Mesodermal cell (in vitro differentiated cells): ENCODE results near the gene CSF1R.

ENCODE experiments used
- H3K27ac ChIP-seq: 2 replicates; pipeline ENCODE4 v1.7.0; 2013; ENCODE audit warnings: mild to moderate bottlenecking, low read depth, low read length, moderate library complexity; ENCODE audit not compliant: severe bottlenecking
- H3K36me3 ChIP-seq: 2 replicates; pipeline ENCODE4 v1.7.1; 2013; ENCODE audit warnings: mild to moderate bottlenecking, low read length, moderate library complexity; ENCODE audit not compliant: control insufficient read depth, insufficient read depth
- H3K4me1 ChIP-seq: one replicate; pipeline ENCODE4 v1.7.1; 2013; ENCODE audit warnings: mild to moderate bottlenecking, low read length; ENCODE audit not compliant: insufficient read depth, control insufficient read depth, poor library complexity, severe bottlenecking
- H3K4me3 ChIP-seq: 2 replicates; pipeline ENCODE4 v1.7.0; 2013; ENCODE audit warnings: low read length, control low read depth, mild to moderate bottlenecking; ENCODE audit not compliant: insufficient read depth, poor library complexity, severe bottlenecking; ENCODE audit errors: extremely low read depth
- H3K9me3 ChIP-seq: 2 replicates; pipeline ENCODE4 v1.7.1; 2013; ENCODE audit warnings: mild to moderate bottlenecking, low read length, moderate library complexity; ENCODE audit not compliant: control insufficient read depth
- whole genome bisulfite sequencing, 2 experiments: methylation state at CpG; one replicate each; pipeline ENCODE4 v1.1.5; 2013; ENCODE audit warnings: missing lambda C conversion rate in 2 of 2; ENCODE audit not compliant: insufficient coverage in 2 of 2; 5-methylcytosine and 5-hydroxymethylcytosine counted together

CSF1R gene

DNA sequence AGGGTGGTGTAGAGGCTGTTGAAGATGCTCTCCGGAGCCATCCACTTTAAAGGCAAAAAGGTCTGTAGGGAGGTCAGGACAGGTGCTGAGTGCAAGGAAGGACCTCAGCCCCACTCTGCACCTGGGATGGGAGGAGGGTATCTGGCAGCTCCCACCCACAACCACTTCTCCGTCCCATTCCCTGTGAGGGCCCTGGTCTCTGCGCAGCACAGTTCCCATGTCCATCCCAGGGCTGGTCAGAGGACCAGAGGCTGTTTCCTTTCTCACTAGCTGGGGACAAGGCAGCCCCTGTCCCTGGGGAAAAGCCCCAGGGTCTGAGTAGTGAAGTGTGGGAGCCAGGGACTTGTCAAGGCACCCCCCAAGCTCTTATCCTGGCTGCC, 33.7 kb upstream of the CSF1R start:
- 88 to 90% methylated on average over 1 to 3 of the region's 3 CpGs for WGBS, 2 experiments
- no peak overlapping the region for H3K4me3 ChIP-seq
- no peaks in the 10 kb centered on the region for H3K9me3 ChIP-seq
- H3K27ac ChIP-seq, result no peak overlapping the region
- H3K36me3 ChIP-seq, result peaks cover 90% of the 10 kb centered on the region
- H3K4me1 ChIP-seq, result no peaks in the 10 kb centered on the region

DNA sequence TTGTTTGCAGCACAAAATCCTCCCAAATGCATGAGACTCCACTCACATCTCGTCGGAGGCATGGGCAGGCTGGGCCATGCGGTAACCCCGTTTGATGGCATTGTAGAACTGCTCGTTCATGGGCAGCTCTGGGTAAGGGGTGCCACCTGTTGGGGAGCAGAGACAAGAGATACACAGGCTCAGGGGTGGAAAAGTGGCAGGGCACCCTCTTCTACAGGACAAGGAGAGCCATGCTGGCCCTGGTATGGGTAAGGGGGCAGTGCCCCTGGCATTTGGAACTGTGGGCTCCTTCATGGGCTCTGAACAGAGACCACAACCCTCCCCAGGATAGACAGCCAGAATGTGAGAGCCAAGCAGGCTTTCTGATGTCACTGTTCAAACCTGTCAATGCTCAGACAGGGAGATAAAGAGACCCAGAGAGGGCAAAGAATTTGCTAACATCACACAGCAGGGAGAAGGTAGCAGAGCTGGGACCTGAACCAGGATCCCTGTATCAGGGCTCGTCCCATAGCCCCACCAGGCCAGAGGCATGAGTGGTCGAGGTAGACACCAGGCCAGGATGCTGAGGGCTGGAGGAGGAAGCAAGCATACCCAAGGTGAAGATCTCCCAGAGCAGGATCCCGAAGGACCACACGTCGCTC, 33.2 kb upstream of the CSF1R start:
- Histone ChIP-seq H3K9me3 (no peaks in the 10 kb centered on the region), H3K4me3 (no peak overlapping the region), H3K27ac (no peak overlapping the region), H3K4me1 (no peaks in the 10 kb centered on the region), H3K36me3 (peaks cover 89% of the 10 kb centered on the region)
- 94% methylated on average over 9 to 10 of the region's 10 CpGs for WGBS, 2 experiments

GRCh38 chr5:150118561-150119229, 32.3 kb upstream of the CSF1R start:
- no peaks in the 10 kb centered on the region for H3K9me3 ChIP-seq
- no peak overlapping the region for H3K4me3 ChIP-seq
- peaks cover 1% of the 10 kb centered on the region for H3K4me1 ChIP-seq
- H3K27ac ChIP-seq, result no peak overlapping the region
- 94 to 96% methylated on average over 7 to 8 of the region's 11 CpGs for WGBS, 2 experiments
- peaks cover 86% of the 10 kb centered on the region for H3K36me3 ChIP-seq

DNA sequence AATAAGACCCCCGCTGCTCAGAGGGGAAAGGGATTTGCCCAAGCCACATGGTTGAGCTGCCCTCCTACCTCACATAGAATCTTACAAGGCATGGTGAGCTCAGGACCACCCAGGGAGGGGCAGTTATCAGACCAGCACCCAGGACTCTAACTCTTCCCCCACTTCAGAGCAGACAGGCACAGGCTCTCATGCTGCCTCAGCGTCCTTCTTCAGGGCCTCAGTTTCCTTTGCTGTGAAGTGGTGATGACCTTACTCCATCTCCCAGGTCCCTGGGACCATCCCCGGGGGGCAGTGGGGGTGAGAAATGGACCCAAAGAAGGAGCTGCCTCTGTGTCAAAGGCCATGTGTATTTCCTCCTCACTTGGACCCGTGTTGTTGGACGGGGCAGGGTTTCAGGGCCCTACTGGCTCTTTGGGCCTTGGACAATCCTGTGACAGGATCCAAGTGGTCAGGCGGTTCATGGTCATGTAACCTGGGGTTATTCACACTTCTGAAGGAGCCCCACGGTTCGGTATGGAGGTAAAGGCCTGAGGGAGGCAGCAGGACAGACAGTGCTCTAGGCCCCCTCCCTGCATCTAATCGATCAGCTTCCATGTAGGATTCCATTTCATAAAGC, 31.7 kb upstream of the CSF1R start:
- H3K9me3 ChIP-seq, result no peaks in the 10 kb centered on the region
- H3K36me3 ChIP-seq, result peaks cover 80% of the 10 kb centered on the region
- no peak overlapping the region for H3K27ac ChIP-seq
- H3K4me1 ChIP-seq, result peaks cover 8% of the 10 kb centered on the region
- H3K4me3 ChIP-seq, result no peak overlapping the region
- 96% methylated on average over 7 to 8 of the region's 9 CpGs for WGBS, 2 experiments

DNA sequence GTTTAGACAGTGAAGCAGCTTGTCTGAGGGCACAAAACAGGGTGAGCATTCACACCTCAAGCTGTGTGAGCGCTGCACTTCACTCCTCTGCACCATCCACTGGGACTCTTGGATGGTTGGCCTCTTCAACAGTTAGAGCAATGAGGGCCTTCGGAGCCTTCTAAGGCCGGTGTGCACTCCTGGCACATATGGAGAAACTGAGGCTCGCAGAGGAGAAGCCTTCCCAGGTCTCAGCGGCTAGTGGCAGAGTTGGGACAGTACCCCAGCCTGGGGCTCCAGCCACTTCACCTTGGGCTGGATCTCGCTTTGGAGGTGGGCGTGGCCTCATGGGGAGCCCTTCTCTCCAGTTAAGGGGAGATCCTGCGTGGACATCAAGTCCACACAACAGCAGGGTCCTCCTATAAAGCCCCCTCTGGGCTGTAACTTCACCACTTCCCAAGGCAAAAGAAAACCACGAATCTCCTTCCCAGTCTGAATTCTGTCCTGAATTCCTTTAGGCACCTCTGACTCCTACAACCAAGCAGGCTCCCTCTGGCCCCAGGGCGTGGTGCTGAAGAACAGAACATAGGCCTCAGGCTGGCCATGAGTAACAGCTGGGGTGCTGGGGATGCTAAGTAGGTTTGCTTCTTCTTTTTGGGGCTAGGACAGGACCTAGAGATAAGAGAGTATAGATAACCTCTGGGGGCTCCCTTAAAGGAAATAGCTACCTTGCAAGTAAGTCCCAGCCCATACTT, 30.5 kb upstream of the CSF1R start:
- no peak overlapping the region for H3K27ac ChIP-seq
- peaks cover 70% of the 10 kb centered on the region for H3K36me3 ChIP-seq
- 84 to 94% methylated on average over 9 of the region's 10 CpGs for WGBS, 2 experiments
- H3K4me1 ChIP-seq, result peaks cover 8% of the 10 kb centered on the region
- no peaks in the 10 kb centered on the region for H3K9me3 ChIP-seq
- no peak overlapping the region for H3K4me3 ChIP-seq

DNA sequence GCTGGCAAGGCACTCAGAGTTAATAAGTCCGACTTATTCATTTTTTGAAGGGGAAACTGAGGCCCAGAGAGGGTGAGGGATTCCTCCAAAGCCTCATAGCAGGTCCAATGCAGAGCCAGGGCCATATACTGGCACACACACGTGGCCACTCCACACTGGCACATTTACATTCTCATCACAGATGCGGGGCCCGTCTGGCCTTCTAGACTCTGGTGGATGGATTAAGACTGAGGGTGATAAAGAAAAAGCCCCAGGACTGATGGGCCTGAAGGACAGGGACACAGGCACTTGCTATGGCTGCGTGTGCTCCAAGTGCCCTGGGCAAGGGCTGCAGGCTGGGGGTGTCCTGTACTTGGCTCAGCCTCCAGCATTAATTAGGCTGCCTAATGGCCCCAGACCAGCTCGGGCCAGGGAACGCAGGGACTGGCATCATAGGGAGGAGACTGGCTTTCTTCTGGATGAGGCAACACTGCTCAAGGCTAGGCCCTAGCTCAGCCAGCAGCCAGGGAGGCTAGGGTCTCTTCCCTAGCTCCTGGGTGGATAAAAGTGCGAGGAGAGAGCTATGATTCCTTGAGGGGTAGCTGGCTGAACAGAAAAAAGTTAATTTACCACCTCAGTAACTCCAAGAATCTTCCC, 28.5 kb upstream of the CSF1R start:
- Histone ChIP-seq H3K4me1 (peaks cover 8% of the 10 kb centered on the region), H3K4me3 (no peak overlapping the region), H3K9me3 (no peaks in the 10 kb centered on the region), H3K36me3 (peaks cover 50% of the 10 kb centered on the region), H3K27ac (no peak overlapping the region)
- 100% methylated on average over 3 to 4 of the region's 8 CpGs for WGBS, 2 experiments

- Histone ChIP-seq H3K4me3 (no peak overlapping the region), H3K4me1 (peaks cover 8% of the 10 kb centered on the region), H3K9me3 (no peaks in the 10 kb centered on the region), H3K36me3 (peaks cover 43% of the 10 kb centered on the region), H3K27ac (no peak overlapping the region)
- WGBS, 2 experiments, result 91 to 93% methylated on average over 9 to 11 of the region's 12 CpGs
These were observed 27.8 kb upstream of the CSF1R start for GRCh38 chr5:150114102-150114641.

DNA sequence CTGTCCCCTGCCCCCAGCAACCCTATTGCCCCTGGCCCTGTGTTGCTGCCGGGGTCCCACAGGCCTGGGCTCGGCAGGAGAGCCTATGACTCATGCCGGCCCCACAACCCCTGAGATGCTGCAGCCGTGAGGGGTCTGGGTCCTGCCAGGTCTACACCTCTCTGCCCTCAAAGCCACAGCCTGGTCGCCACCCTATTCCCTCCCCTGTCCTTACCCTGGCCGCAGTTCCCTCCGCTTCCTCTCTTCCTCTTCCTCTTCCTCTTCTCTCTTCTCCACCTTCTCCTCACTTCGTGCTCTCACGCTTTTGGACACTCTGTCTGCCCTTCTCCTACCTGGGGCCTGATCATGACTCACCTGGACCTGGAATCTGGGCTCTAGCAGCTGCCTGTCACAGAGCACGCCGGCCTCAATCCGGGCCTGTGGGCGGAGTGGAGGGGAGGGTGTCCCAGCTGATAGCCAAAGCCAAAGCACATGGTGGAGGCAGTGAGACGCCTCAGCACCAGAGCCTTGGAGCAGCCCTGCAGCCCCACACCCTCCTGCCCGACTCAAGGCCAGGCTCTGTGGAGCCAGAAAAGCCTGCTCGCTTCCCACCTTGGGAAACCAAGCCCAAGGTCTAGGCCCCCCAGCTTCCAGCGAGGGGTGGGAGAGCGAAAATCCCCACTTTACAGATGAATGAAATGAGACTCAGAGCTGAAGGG, 26.8 kb upstream of the CSF1R start:
- peak overlapping the region; percentile 79 for H3K27ac ChIP-seq

GRCh38 chr5:150112201-150113046, 26.1 kb upstream of the CSF1R start:
- peak overlapping the region; percentile 79 for H3K27ac ChIP-seq
- WGBS, 2 experiments, result 70 to 77% methylated on average over 5 to 6 of the region's 6 CpGs
- H3K4me3 ChIP-seq, result no peak overlapping the region
- H3K36me3 ChIP-seq, result peaks cover 26% of the 10 kb centered on the region
- peaks cover 8% of the 10 kb centered on the region for H3K4me1 ChIP-seq
- H3K9me3 ChIP-seq, result no peaks in the 10 kb centered on the region

More for the DNA sequence above, 26.8 kb upstream of the CSF1R start:
- Histone ChIP-seq H3K36me3 (peaks cover 33% of the 10 kb centered on the region), H3K9me3 (no peaks in the 10 kb centered on the region), H3K4me3 (no peak overlapping the region), H3K4me1 (peaks cover 8% of the 10 kb centered on the region)
- WGBS, 2 experiments, result 76 to 85% methylated on average over 12 to 15 of the region's 18 CpGs
